ENCODE measurements around the gene USP24.
"Not testable (repeated sequence)": the region's sequence is repeated elsewhere in the genome, so short reads cannot be mapped to it uniquely, and the experiment has no call there.

USP24 gene

DNA sequence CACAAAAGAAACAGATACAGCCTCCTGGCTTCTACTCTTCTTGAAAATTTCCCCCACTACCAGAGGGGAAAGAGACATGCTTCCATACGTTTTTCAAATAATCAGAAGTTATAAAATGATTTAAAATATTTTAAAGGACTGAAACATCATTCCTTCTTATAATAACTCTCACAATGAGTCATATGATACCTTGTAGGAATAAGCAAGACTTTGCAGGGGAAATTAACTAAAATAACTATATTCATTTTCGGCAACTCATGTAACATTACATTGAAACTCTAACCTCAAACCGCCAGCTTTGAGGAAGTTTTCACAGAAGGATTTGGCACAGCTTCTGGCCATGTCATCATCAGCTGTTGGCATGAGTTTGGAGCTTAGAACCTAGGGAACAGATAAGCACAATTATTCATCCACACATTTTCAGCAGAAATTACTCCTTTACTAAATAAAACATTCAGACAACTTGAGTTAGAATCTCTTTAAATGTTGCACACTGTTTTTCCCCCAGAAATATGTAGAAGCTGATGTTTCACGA is 85.9 kb downstream of the USP24 start:
- DNase-seq (ENCODE audit: insufficient read length) = no peak
- FAIRE-seq = no peak
- TF ChIP-seq TAF1 (IDR thresholded peaks at IDR 0.05; ENCODE audit: borderline replicate concordance, low read depth, low read length) = no peak
- no peak for TF ChIP-seq POLR2A (IDR thresholded peaks at IDR 0.05; ENCODE audit: low read depth, low read length)
- no peak for TF ChIP-seq POLR2AphosphoS5 (IDR thresholded peaks at IDR 0.05; ENCODE audit: low read depth, low read length)

DNA sequence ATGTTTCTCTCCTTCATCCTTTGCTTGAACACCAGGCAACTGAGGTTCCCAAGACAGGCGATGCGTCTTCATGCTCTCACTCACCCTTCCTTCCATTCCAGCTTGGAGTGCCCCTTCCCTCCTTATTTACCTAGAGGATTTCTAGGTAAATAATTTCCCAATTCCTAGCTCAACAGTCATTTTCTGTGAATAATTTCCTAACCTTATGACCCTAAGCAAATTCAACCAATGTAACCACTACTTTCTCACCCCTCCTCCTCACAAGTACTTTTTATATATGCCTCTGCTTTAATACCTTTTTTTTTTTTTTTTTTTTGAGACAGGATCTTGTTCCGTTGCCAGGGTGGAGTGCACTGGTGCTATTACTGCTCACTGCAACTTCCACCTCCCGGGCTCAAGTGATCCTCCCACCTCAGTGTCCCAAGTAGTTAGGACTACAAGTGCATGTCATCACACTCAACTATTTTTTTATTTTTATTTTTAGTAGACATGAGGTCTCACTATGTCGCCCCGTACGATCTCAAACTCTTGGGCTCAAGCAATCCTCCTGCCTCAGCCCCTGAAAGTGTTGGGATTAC is 86.7 kb downstream of the USP24 start:
- TF ChIP-seq TAF1 (IDR thresholded peaks at IDR 0.05; ENCODE audit: borderline replicate concordance, low read depth, low read length) = no peak
- FAIRE-seq (peak; percentile 9), DNase-seq (ENCODE audit: insufficient read length) (no peak)

DNA sequence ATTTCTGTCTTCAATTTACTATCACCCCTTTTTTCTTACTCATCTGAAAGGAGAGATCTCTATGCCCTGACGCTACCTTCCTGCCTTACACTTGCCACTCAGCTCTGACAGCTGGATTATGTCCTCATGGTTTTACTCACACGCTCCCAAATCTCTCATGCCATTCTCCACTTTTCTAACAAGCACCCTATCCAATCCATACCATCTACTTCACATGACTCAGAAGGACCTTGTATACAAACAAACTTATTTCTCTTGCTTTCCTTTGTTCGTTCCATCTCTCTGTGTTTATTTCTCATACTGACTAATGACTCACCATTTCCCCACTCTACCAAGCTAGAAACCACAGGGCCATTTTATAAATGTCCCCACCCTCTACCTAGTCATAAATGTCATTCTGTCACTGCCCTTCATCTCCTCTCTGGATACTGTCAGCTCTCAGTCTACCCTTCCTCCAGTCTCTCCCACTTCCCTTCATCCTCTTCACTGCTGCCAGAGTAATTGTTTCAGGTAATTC is 87.3 kb downstream of the USP24 start:
- no peak for TF ChIP-seq POLR2AphosphoS5 (IDR thresholded peaks at IDR 0.05; ENCODE audit: low read depth, low read length)
- no peak for TF ChIP-seq TAF1 (IDR thresholded peaks at IDR 0.05; ENCODE audit: borderline replicate concordance, low read depth, low read length)
- TF ChIP-seq POLR2A (IDR thresholded peaks at IDR 0.05; ENCODE audit: low read depth, low read length) = no peak
- DNase-seq (ENCODE audit: insufficient read length) (no peak), FAIRE-seq (peak; percentile 30)

DNA sequence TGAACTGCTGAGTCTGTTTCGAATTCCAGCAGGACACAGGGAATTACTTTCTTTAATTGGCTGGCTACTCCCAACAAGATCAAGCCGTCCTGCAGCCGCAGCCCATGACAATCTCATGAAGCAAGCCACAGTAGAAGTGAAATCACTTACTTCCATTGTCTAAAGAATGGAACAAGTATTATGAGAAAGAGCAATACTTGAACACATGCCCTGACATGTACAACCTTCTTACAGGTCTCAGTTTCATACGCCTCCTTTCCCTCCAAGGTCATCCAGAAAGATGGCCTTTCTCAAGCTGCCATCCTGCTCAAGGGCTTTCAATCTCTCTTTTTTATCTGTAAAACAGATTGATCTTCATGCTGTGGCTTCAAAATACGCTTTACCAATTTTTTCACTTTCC is 90.7 kb downstream of the USP24 start:
- DNase-seq (ENCODE audit: insufficient read length) = no peak
- no peak for FAIRE-seq
- no peak for TF ChIP-seq POLR2A (IDR thresholded peaks at IDR 0.05; ENCODE audit: low read depth, low read length)
- no peak for TF ChIP-seq TAF1 (IDR thresholded peaks at IDR 0.05; ENCODE audit: borderline replicate concordance, low read depth, low read length)
- TF ChIP-seq POLR2AphosphoS5 (IDR thresholded peaks at IDR 0.05; ENCODE audit: low read depth, low read length) = no peak

DNA sequence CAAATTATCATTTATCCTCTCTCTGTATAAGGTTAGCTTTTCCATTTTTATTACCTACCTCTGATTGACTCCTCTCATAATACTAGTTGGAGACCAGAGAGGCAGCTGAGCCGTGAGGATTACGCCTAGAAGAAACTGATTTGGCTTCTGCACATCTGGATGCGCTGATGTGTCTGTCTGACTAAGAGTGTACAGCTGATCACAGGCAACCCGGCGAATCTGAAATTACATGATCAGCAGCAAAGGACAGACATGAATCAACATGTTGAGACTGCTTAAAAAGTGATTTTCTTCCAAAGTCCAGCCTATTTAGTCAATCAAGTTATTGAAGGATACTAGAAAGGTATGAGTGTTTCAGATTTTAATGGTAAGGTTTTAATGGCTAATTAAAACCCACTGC is 94.6 kb downstream of the USP24 start:
- no peak for FAIRE-seq
- TF ChIP-seq TAF1 (IDR thresholded peaks at IDR 0.05; ENCODE audit: borderline replicate concordance, low read depth, low read length) (no peak), POLR2A (IDR thresholded peaks at IDR 0.05; ENCODE audit: low read depth, low read length) (no peak), POLR2AphosphoS5 (IDR thresholded peaks at IDR 0.05; ENCODE audit: low read depth, low read length) (no peak)
- DNase-seq (ENCODE audit: insufficient read length) = no peak

DNA sequence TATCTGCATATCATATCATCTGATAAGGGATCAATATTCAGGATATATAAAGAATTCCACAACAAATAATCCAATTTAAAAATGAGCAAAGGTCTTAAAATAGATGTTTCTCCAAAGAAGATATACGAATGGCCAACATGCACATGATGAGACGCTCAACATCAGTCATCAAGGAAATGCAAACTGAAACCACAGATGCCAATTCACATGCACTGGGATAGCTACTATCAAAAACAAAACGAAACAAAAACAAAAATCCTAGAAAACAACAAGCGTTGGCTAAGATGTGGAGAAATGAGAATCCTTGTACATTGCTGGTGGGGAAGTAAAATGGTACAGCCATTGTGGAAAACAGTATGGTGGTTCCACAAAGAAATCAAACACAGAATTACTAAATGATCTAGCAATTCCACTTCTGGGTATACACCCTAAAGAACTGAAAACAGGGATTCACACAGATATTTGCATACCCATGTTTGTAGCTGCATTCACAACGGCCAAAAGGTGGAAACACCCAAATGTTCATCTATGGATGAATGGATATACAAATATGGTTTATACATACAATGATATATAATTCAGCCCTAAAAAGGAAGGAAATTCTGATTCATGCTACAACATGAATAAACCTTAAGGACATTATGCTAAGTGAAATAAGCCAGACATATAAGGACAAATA is 96.4 kb downstream of the USP24 start:
- no peak for TF ChIP-seq POLR2AphosphoS5 (IDR thresholded peaks at IDR 0.05; ENCODE audit: low read depth, low read length)
- no peak for TF ChIP-seq POLR2A (IDR thresholded peaks at IDR 0.05; ENCODE audit: low read depth, low read length)
- TF ChIP-seq TAF1 (IDR thresholded peaks at IDR 0.05; ENCODE audit: borderline replicate concordance, low read depth, low read length) = no peak
- no peak for DNase-seq (ENCODE audit: insufficient read length)
- FAIRE-seq = no peak

DNA sequence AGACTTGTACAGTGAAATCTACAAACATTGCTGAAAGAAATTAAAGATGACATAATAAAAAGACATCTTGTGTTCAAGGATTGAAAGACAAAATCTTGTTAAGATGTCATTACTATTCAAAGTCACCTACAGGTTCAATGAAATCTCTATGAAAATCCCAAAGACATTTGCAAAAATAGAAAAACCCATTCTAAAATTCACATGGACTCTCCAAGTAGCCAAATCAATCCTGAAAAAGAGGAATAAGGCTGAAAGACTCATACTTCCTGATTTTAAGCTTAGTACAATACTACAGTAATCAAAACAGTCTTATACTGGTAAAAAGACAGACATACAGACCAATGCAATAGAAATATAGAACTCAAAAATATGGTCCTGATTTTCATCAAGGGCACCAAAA is 97.2 kb downstream of the USP24 start:
- DNase-seq (ENCODE audit: insufficient read length) (no peak), FAIRE-seq (no peak)
- no peak for TF ChIP-seq TAF1 (IDR thresholded peaks at IDR 0.05; ENCODE audit: borderline replicate concordance, low read depth, low read length)
- no peak for TF ChIP-seq POLR2A (IDR thresholded peaks at IDR 0.05; ENCODE audit: low read depth, low read length)
- no peak for TF ChIP-seq POLR2AphosphoS5 (IDR thresholded peaks at IDR 0.05; ENCODE audit: low read depth, low read length)

DNA sequence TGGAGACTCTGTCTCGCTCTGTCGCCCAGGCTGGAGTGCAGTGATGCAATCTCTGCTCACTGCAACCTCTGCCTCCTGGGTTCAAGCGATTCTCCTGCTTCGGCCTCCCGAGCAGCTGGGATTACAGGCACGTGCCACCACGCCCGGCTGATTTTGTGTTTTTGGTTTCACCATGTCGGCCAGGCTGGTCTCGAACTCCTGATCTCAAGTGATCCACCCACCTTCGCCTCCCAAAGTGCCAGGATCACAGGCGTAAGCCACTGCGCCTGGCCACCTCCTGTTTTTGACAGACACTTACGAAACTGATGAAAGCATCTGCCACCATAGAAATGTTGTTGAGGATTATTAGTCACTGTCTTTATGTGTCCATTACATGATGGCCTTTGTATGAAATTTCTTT is 106.2 kb downstream of the USP24 start:
- not testable (repeated sequence) for FAIRE-seq; DNase-seq (ENCODE audit: insufficient read length)

DNA sequence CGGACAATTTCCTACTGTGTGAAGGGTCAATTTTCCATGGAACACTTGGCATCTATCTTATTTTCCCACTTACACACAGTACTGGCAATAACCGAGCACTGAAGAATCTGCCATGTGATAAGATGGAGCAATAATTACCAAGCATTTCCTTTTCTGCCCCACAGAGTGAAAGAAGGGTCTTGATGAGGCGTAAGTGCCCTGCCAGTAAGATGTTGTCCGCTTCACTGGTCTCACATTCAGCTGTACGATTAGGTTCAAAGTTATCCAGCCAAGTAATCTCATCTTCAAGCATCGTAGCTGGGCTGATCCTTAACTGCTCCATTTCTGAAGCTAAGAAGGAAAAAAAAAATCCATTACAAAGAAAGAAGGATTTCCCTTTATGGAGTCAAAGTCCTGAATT is 108.1 kb downstream of the USP24 start:
- DNase-seq (ENCODE audit: insufficient read length) = no peak
- FAIRE-seq = no peak
- TF ChIP-seq POLR2A (IDR thresholded peaks at IDR 0.05; ENCODE audit: low read depth, low read length) = no peak
- no peak for TF ChIP-seq TAF1 (IDR thresholded peaks at IDR 0.05; ENCODE audit: borderline replicate concordance, low read depth, low read length)

DNA sequence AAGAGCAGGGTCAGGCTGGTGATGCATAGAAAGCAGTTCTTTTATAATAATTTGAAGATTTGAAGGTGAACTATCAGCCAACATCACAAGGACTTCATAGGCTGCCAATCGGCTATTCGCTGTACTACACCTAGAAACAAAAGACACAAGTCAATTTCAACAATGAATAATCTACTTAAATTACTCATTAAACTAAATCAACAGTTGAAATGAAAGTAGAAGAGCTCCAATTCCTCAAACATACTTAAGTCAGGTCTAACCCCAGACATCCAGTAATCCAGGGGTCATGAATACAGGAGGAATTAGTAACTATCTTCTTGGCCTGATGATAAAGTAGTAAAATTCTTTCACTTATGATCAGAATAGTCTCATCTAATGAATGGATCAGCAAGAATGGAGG is 111.3 kb downstream of the USP24 start:
- TF ChIP-seq POLR2AphosphoS5 (IDR thresholded peaks at IDR 0.05; ENCODE audit: low read depth, low read length) (no peak), POLR2A (IDR thresholded peaks at IDR 0.05; ENCODE audit: low read depth, low read length) (no peak), TAF1 (IDR thresholded peaks at IDR 0.05; ENCODE audit: borderline replicate concordance, low read depth, low read length) (no peak)
- DNase-seq (ENCODE audit: insufficient read length) (no peak), FAIRE-seq (no peak)

DNA sequence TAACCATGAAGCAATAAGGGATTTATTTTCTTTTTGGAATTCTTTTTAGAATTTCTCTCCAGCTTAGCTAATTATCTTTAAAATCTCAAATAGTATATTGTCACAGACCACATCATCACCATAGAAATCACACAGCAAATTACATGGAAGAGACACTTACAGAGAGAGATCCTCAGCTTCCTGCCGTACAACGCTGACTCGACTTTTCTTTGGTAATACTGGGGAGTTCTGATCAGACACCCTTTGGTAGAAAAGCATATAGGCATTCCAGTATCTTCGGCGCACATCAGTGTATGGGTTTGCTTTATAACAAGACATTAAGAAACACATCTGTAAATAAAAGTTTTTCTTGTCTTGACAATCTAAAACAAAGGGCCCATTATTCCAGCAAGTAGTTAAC is 120.1 kb downstream of the USP24 start:
- FAIRE-seq = no peak
- TF ChIP-seq POLR2A (IDR thresholded peaks at IDR 0.05; ENCODE audit: low read depth, low read length) (no peak), POLR2AphosphoS5 (IDR thresholded peaks at IDR 0.05; ENCODE audit: low read depth, low read length) (no peak), TAF1 (IDR thresholded peaks at IDR 0.05; ENCODE audit: borderline replicate concordance, low read depth, low read length) (no peak)
- DNase-seq (ENCODE audit: insufficient read length) = no peak

DNA sequence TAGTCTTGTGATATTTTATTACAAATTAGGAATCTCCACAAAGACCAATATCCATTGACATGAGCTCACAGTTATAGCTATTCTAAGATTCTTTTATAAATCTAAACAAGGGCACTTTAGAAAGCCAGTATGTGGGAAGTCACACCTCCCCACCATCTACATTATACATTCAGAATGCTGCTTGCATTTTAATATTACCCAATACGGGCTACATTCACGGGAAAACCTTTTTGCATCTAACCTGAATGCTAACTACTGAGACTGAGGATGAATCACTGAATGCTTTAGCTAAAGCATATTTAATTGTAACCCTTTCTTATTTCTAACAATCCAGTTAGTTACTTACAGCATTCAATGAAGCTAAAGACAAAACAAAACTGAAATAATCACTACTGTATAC is 122.7 kb downstream of the USP24 start:
- FAIRE-seq (no peak), DNase-seq (ENCODE audit: insufficient read length) (no peak)
- TF ChIP-seq TAF1 (IDR thresholded peaks at IDR 0.05; ENCODE audit: borderline replicate concordance, low read depth, low read length) (no peak), POLR2A (IDR thresholded peaks at IDR 0.05; ENCODE audit: low read depth, low read length) (no peak), POLR2AphosphoS5 (IDR thresholded peaks at IDR 0.05; ENCODE audit: low read depth, low read length) (no peak)
